CD4-positive, alpha-beta T cell treated with Interleukin-12 subunit alpha and Interleukin-12 subunit beta, for 1 hour (primary cell): ENCODE data around the gene MAN1C1.

Experiments
- DNase-seq: peaks from one replicate; pipeline ENCODE4 v3.0.0-alpha.2; 2020

MAN1C1 gene

DNA sequence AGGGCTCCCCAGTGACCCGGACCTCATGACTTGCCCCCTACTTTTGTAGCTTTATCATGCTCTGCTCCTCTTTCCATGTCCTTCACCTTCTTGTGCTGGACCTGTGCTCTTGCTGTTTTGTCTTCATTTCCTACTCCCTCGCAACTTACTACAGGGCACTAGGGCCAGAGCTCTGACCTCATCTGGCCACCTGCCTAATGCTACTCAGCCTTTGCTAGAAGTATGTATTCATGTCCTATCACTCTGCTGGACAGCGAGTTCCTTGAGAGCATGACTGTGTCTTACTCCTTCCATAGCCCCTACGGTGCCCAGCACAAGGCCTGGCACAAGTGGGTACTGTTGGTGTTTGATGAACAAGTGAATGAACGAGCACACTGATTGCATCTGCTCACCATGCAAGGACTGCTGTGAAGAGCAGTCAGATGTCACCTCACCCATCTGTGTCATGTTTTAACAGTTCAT lies 205.1 kb downstream of the MAN1C1 start:
- DNase-seq = no peak

GRCh38 chr1:25825605-25826004 lies 209.0 kb downstream of the MAN1C1 start:
- no peak for DNase-seq

DNA sequence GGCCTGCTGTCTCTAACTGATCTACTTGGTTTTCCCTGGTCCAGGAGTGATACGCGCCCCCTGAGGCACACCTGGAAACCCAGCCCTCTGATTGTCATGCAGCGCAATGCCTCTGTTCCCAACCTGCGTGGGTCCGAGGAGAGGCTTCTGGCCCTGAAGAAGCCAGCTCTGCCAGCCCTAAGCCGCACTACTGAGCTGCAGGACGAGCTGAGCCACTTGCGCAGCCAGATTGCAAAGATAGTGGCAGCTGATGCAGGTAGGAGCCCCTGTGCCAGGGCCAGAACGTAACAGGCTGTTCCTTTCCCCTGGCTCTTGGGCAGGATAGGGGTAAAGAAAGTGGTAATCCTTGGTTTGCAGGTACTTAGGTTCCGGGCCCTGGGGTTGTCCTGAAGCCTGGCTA lies 210.0 kb downstream of the MAN1C1 start:
- DNase-seq = no peak

DNA sequence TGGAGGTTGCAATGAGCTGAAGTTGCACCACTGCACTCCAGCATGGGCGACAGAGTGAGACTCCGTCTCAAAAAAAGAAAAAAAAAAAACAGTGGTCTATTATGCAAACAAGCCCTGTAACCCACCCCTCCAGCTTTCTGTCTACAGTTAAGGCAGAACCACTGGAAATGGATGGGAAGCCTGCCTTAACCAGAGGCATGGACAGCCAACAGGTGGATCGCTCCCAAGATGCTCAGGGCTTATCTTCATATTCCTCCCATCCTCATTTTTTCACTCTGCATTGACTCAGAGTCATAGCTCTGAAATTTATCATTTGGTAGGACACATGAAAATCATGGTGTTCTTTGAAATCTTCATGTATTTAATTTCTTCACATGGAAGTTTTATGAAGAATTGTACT lies 211.9 kb downstream of the MAN1C1 start:
- DNase-seq = no peak

DNA sequence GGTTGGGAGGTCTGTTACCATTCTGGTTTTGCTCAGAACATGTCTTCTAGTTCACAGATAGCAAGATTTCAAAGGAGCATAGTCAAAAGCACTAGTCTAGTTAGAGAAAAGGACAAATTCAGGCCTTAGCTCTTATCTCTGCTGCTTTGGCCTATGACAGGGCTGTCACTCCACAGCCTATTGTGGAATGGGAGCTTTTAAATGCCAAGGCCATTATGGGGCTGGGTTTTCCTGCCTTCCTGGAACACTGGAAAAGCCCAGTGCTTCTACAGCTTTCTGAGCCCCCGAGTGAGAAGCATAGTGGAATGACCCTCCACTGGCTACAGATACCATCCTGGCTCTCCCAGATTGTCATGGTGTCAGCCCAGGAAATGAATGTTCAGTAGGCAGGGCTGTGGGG lies 212.5 kb downstream of the MAN1C1 start:
- DNase-seq = no peak

- DNase-seq = no peak
Observed at GRCh38 chr1:25831569-25832196, 215.1 kb downstream of the MAN1C1 start.

GRCh38 chr1:25832336-25833037 lies 215.9 kb downstream of the MAN1C1 start:
- DNase-seq = no peak

GRCh38 chr1:25833158-25833557 lies 216.6 kb downstream of the MAN1C1 start:
- DNase-seq = no peak
